ENCODE measurements around the gene CNTNAP5. TPM values are rescaled to one million over a fixed set of nuclear protein-coding genes. Genes with fewer than 3 reads are reported as not detected.

CNTNAP5 gene
- total and polyA plus RNA-seq, 2 of the 8 experiments (the other 6 are each of a cell fraction or from before 2014, with no cell fraction given): 0.11 to 0.76 TPM

- H3K9me3 ChIP-seq (ENCODE audit: insufficient read depth in 2 of 2, low read depth in 1 of 2, low read length in 1 of 2): 0 out of 4 replicates have a peak, but pooled peaks cover 0 to 3% of the 10 kb centered on the region in 2 experiments
- H3K27ac ChIP-seq (ENCODE audit: low read depth, low read length): no peak overlapping the region
- no peak overlapping the region for H3K4ac ChIP-seq (replicated peaks; ENCODE audit: insufficient read length, low read depth, low read length)
- peaks cover 0 to 9% (median 0%) of the 10 kb centered on the region in 4 experiments; a peak in 1 of 7 replicates for H3K4me1 ChIP-seq (replicated peaks in 1 of 4; ENCODE audit: control insufficient read depth in 3 of 4, insufficient read depth in 4 of 4, low read length in 3 of 4)
- no peak overlapping the region for H2BK12ac ChIP-seq (ENCODE audit: low read depth, low read length)
- no peaks in the 10 kb centered on the region for H3K23me2 ChIP-seq (ENCODE audit: low read depth, low read length)
- WGBS, 2 experiments (ENCODE audit: extremely low coverage in 1 of 2, insufficient coverage in 1 of 2, insufficient read length in 1 of 2, insufficient replicate concordance in 2 of 2, low coverage in 1 of 2, low lambda C conversion rate in 2 of 2, missing lambda C conversion rate in 1 of 2): 96% methylated on average over 4 of the region's 4 CpGs; no CpG with 5 or more reads in 1 of the 2 experiments
- H2AFZ ChIP-seq (ENCODE audit: low read length): no peak overlapping the region
- no peak overlapping the region for H3K14ac ChIP-seq (ENCODE audit: insufficient read length)
- ChIA-PET POLR2A (ENCODE audit: partially characterized antibody) (no interaction called here), CTCF (ENCODE audit: partially characterized antibody) (no interaction called here)
- no peaks in the 10 kb centered on the region for H3K79me1 ChIP-seq (ENCODE audit: low read depth, low read length)
- no peak for FAIRE-seq
- no peaks in the 10 kb centered on the region for H3K27me3 ChIP-seq (replicated peaks in 1 of 4; ENCODE audit: control insufficient read depth in 3 of 4, extremely low read depth in 1 of 4, insufficient read depth in 3 of 4, low read length in 3 of 4)
- no peak overlapping the region for H2BK20ac ChIP-seq (ENCODE audit: low read length)
- no peak overlapping the region for H2BK120ac ChIP-seq (replicated peaks; ENCODE audit: low read depth, low read length)
- H4K8ac ChIP-seq (ENCODE audit: extremely low read depth, insufficient read depth, low read length): no peak overlapping the region
- H4K5ac ChIP-seq (ENCODE audit: insufficient read length, low read depth, low read length): no peak overlapping the region
- H2BK5ac ChIP-seq (ENCODE audit: low read depth, low read length): no peak overlapping the region
- H2BK15ac ChIP-seq (ENCODE audit: low read length): no peak overlapping the region
- H3K18ac ChIP-seq (ENCODE audit: extremely low read depth, low read length): no peak overlapping the region
- H3K23ac ChIP-seq (ENCODE audit: insufficient read length): no peak overlapping the region
- no peak overlapping the region for H2AK5ac ChIP-seq (ENCODE audit: low read depth, low read length)
- H3K79me2 ChIP-seq (ENCODE audit: control insufficient read depth in 1 of 2, insufficient read depth in 2 of 2, low read length in 2 of 2): no peaks in the 10 kb centered on the region
- DNase-seq (ENCODE audit: low read depth in 1 of 2, low spot score in 2 of 2): no peak
- no peaks in the 10 kb centered on the region for H4K20me1 ChIP-seq (replicated peaks in 1 of 2; ENCODE audit: control insufficient read depth in 1 of 2, insufficient read depth in 2 of 2, low read length in 2 of 2)
- TF ChIP-seq POLR2AphosphoS5 (IDR thresholded peaks at IDR 0.05; ENCODE audit: low read depth, low read length) (no peak), TBP (IDR thresholded peaks at IDR 0.05; ENCODE audit: low read depth, low read length) (no peak), CTBP2 (IDR thresholded peaks at IDR 0.05; ENCODE audit: borderline replicate concordance, insufficient read depth, insufficient read length, low read length) (no peak), NRF1 (IDR thresholded peaks at IDR 0.05; ENCODE audit: low read depth, low read length) (no peak), KDM1A (IDR thresholded peaks at IDR 0.05; ENCODE audit: borderline replicate concordance, low read length) (no peak), PHF8 (conservative IDR thresholded peaks at IDR 0.05; ENCODE audit: low read depth, low read length) (no peak), TAF7 (optimal IDR thresholded peaks at IDR 0.05; ENCODE audit: borderline replicate concordance, low read depth, low read length) (no peak), SP4 (IDR thresholded peaks at IDR 0.05; ENCODE audit: low read length) (no peak), USF2 (IDR thresholded peaks at IDR 0.05; ENCODE audit: low read length) (no peak), EGR1 (IDR thresholded peaks at IDR 0.05; ENCODE audit: borderline replicate concordance, low read depth, low read length) (no peak), TAF1 (IDR thresholded peaks at IDR 0.05; ENCODE audit: low read depth, low read length) (no peak), SRF (IDR thresholded peaks at IDR 0.05; ENCODE audit: low read depth, low read length) (no peak), FOSL1 (IDR thresholded peaks at IDR 0.05; ENCODE audit: insufficient read depth, low read depth, low read length) (no peak), RFX5 (IDR thresholded peaks at IDR 0.05; ENCODE audit: borderline replicate concordance, low read depth, low read length) (no peak), SIX5 (IDR thresholded peaks at IDR 0.05; ENCODE audit: low read depth, low read length) (no peak)
- H4K91ac ChIP-seq (replicated peaks; ENCODE audit: insufficient read length, low read length): no peak overlapping the region
- no peak overlapping the region for H3K9ac ChIP-seq (replicated peaks in 1 of 4; ENCODE audit: extremely low read depth in 1 of 4, low read depth in 3 of 4, low read length in 3 of 4)
- H3K36me3 ChIP-seq (ENCODE audit: control insufficient read depth in 2 of 4, insufficient read depth in 4 of 4, low read length in 3 of 4): no peaks in the 10 kb centered on the region
- no peak overlapping the region for H3K4me3 ChIP-seq (ENCODE audit: extremely low read depth in 1 of 4, insufficient read depth in 2 of 4, low read depth in 3 of 4, low read length in 4 of 4)
- H3K56ac ChIP-seq (replicated peaks; ENCODE audit: insufficient read length, low read depth, low read length): no peak overlapping the region
- H3K4me2 ChIP-seq (ENCODE audit: insufficient read depth in 1 of 2, low read depth in 2 of 2, low read length in 2 of 2): no peak overlapping the region
Observed at GRCh38 chr2:124879640-124880039, 854.6 kb downstream of the CNTNAP5 start.

Data from H1 (cell line).